Activated CD4-positive, alpha-beta T cell treated with anti-CD3 and anti-CD28 coated beads, Interleukin-2, amount 50 U/mL, for 16 hours (primary cell): ENCODE data around the gene PCP4.

Source experiments
- DNase-seq: peaks from one replicate; pipeline ENCODE4 v3.0.0-alpha.2; 2020

PCP4 gene

GRCh38 chr21:39867198-39867650 lies at the start of gene PCP4:
TSS of gene PCP4 (plus strand) at chr21:39867438. CDS start at chr21:39867502, 64 bp downstream.
- peak; percentile 56 for DNase-seq

GRCh38 chr21:39818557-39818956 lies 48.7 kb upstream of the PCP4 start:
- no peak for DNase-seq

- no peak for DNase-seq
Measured at GRCh38 chr21:39822042-39822441, 45.2 kb upstream of the PCP4 start.

GRCh38 chr21:39825250-39825649 lies 42.0 kb upstream of the PCP4 start:
- no peak for DNase-seq

- no peak for DNase-seq
Measured at GRCh38 chr21:39834543-39834942, 32.7 kb upstream of the PCP4 start.

GRCh38 chr21:39837861-39838359 lies 29.3 kb upstream of the PCP4 start:
- DNase-seq = no peak

- no peak for DNase-seq
Measured at GRCh38 chr21:39840373-39841097, 26.7 kb upstream of the PCP4 start.

GRCh38 chr21:39842741-39843459 lies 24.3 kb upstream of the PCP4 start:
- no peak for DNase-seq

- no peak for DNase-seq
Measured at GRCh38 chr21:39843483-39843882, 23.8 kb upstream of the PCP4 start.

GRCh38 chr21:39843916-39844315 lies 23.3 kb upstream of the PCP4 start:
- DNase-seq = no peak

GRCh38 chr21:39845571-39846130 lies 21.6 kb upstream of the PCP4 start:
- DNase-seq = no peak

GRCh38 chr21:39847877-39848276 lies 19.4 kb upstream of the PCP4 start:
- no peak for DNase-seq

- no peak for DNase-seq
Measured at GRCh38 chr21:39849014-39849655, 18.1 kb upstream of the PCP4 start.

GRCh38 chr21:39850333-39850732 lies 16.9 kb upstream of the PCP4 start:
- no peak for DNase-seq

GRCh38 chr21:39851002-39851618 lies 16.1 kb upstream of the PCP4 start:
- DNase-seq = no peak

GRCh38 chr21:39852021-39852721 lies 15.1 kb upstream of the PCP4 start:
- DNase-seq = no peak

GRCh38 chr21:39852726-39853500 lies 14.3 kb upstream of the PCP4 start:
- no peak for DNase-seq

GRCh38 chr21:39854572-39854971 lies 12.7 kb upstream of the PCP4 start:
- no peak for DNase-seq

- no peak for DNase-seq
Measured at GRCh38 chr21:39855595-39855994, 11.6 kb upstream of the PCP4 start.

GRCh38 chr21:39860600-39860999 lies 6.6 kb upstream of the PCP4 start:
- DNase-seq = no peak

- DNase-seq = no peak
Measured at GRCh38 chr21:39863111-39863510, 4.1 kb upstream of the PCP4 start.
